HG02798 (cell line): ENCODE measurements around the gene CAMK1D.
"Not testable (repeated sequence)": the region's sequence is repeated elsewhere in the genome, so short reads cannot be mapped to it uniquely, and the experiment has no call there.

ENCODE experiments used
- ATAC-seq: cut with Tn5 transposase; IDR thresholded peaks from one replicate; pipeline ENCODE4 v1.9.1; 2021; ENCODE audit warnings: mild to moderate bottlenecking; ENCODE audit not compliant: unreplicated experiment, poor library complexity

CAMK1D gene

GRCh38 chr10:12847361-12847975 lies 498.1 kb downstream of the CAMK1D start:
- ATAC-seq = no peak

- ATAC-seq = no peak
Observed at GRCh38 chr10:12848439-12849173, 499.3 kb downstream of the CAMK1D start.

- no peak for ATAC-seq
Observed at GRCh38 chr10:12849319-12850181, 500.2 kb downstream of the CAMK1D start.

- no peak for ATAC-seq
Observed at GRCh38 chr10:12852687-12853086, 503.3 kb downstream of the CAMK1D start.

- no peak for ATAC-seq
Observed at GRCh38 chr10:12854988-12855387, 505.6 kb downstream of the CAMK1D start.

GRCh38 chr10:12862459-12862858 lies 513.1 kb downstream of the CAMK1D start:
- ATAC-seq = no peak

- not testable (repeated sequence) for ATAC-seq
Observed at GRCh38 chr10:12865515-12865914, 516.2 kb downstream of the CAMK1D start.

GRCh38 chr10:12868229-12868628 lies 518.9 kb downstream of the CAMK1D start:
- ATAC-seq = no peak

- ATAC-seq = no peak
Observed at GRCh38 chr10:12869427-12869826, 520.1 kb downstream of the CAMK1D start.

- no peak for ATAC-seq
Observed at GRCh38 chr10:12872577-12872976, 523.2 kb downstream of the CAMK1D start.

GRCh38 chr10:12873172-12873571 lies 523.8 kb downstream of the CAMK1D start:
- no peak for ATAC-seq

- ATAC-seq = no peak
Observed at GRCh38 chr10:12874501-12874900, 525.2 kb downstream of the CAMK1D start.

- ATAC-seq = no peak
Observed at GRCh38 chr10:12875100-12875499, 525.8 kb downstream of the CAMK1D start.

- ATAC-seq = no peak
Observed at GRCh38 chr10:12876266-12876665, 526.9 kb downstream of the CAMK1D start.

- no peak for ATAC-seq
Observed at GRCh38 chr10:12877150-12877549, 527.8 kb downstream of the CAMK1D start.

- no peak for ATAC-seq
Observed at GRCh38 chr10:12880423-12880822, 531.1 kb downstream of the CAMK1D start.

- ATAC-seq = no peak
Observed at GRCh38 chr10:12884851-12885250, 535.5 kb downstream of the CAMK1D start.
